Measurements from ENCODE around the gene POLR2C.

The POLR2C gene

DNA sequence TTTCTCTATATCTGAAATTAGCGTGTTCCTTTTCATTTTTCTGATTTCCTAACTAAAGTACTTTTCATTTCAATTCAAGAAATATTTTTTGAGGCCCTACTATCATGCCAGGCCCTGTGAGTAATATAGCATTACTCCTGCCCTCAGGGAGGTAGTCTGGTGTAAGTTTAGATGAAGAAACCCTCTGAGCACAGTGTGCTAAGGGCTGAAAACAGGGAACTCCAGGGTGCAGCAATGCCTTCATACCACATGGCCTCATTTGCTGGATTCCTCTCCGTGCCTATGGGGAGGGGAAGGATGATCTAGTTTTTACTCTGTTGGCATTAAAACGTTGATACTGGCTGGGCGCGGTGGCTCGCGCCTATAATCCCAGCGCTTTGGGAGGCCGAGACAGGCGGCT, 10.5 kb upstream of the POLR2C start:
- TF ChIP-seq ZBTB7A (IDR thresholded peaks at IDR 0.05; ENCODE audit: low read depth) (no peak), USF1 (IDR thresholded peaks at IDR 0.05) (no peak), REST (IDR thresholded peaks at IDR 0.05; ENCODE audit: low read depth) (no peak), EP300 (IDR thresholded peaks at IDR 0.05; ENCODE audit: borderline replicate concordance) (no peak), EGR1 (IDR thresholded peaks at IDR 0.05) (no peak), TAF1 (IDR thresholded peaks at IDR 0.05; ENCODE audit: low read depth) (no peak), CREB1 (IDR thresholded peaks at IDR 0.05; ENCODE audit: low read depth) (no peak), TEAD4 (IDR thresholded peaks at IDR 0.05) (no peak), YY1 (IDR thresholded peaks at IDR 0.05; ENCODE audit: low read depth) (no peak), FOXM1 (IDR thresholded peaks at IDR 0.05; ENCODE audit: borderline replicate concordance, low read depth) (no peak), TCF12 (IDR thresholded peaks at IDR 0.05; ENCODE audit: low read depth) (no peak), NFIC (IDR thresholded peaks at IDR 0.05) (no peak), CEBPB (IDR thresholded peaks at IDR 0.05) (no peak), RAD21 (IDR thresholded peaks at IDR 0.05; ENCODE audit: low read depth) (no peak)
- TF ChIP-seq, protein P1, sequence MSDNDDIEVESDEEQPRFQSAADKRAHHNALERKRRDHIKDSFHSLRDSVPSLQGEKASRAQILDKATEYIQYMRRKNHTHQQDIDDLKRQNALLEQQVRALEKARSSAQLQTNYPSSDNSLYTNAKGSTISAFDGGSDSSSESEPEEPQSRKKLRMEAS (IDR thresholded peaks at IDR 0.05) = no peak

DNA sequence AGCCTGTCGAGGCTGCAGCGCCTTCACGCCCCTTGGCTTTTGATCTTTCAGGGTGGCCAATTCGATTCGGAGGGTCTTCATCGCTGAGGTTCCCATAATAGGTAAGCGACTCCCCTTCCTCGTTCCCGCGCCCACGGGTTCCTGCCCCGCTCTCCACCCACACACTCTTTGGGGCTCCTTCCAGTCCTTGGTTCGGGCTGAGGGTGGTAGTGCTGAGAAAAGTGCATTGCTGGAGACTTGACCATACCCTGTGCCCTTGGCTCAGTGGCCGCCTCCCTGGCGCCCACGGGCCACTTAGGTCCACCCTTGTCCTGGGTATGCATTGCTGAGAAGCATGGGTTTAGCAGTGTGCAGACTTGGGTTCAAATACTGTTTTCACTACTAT, 491 bp downstream of the POLR2C start:
- TF ChIP-seq USF1 (IDR thresholded peaks at IDR 0.05) (no peak), TCF12 (IDR thresholded peaks at IDR 0.05; ENCODE audit: low read depth) (0 out of 2 replicates have a peak, but pooled peaks have one; percentile 3)

- TF ChIP-seq TCF12 (IDR thresholded peaks at IDR 0.05; ENCODE audit: low read depth) (no peak), CREB1 (IDR thresholded peaks at IDR 0.05; ENCODE audit: low read depth) (no peak), FOXM1 (IDR thresholded peaks at IDR 0.05; ENCODE audit: borderline replicate concordance, low read depth) (no peak)
Measured at GRCh38 chr16:57464523-57464922, 2.0 kb downstream of the POLR2C start.

DNA sequence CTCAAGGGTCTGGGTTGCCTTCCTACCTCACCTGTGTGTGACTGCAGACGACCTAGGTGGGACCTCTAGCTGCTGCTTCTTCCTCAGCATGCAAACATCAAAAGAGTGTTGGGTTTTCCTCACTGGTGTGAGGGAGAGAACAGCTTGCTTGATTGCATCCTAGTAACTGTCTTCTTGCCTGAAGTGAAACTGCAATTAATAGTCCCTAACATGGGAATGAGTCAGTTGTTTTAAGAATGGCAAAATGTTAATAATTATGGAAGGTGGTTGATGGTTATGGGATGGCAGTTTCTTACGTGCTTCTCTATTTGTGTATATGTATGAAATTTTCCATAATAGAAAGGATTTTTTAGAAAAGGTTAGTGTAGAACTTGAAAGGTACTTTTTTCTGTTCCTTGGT, 5.9 kb downstream of the POLR2C start:
- TF ChIP-seq YY1 (IDR thresholded peaks at IDR 0.05; ENCODE audit: low read depth) (no peak), NFIC (IDR thresholded peaks at IDR 0.05) (no peak)

DNA sequence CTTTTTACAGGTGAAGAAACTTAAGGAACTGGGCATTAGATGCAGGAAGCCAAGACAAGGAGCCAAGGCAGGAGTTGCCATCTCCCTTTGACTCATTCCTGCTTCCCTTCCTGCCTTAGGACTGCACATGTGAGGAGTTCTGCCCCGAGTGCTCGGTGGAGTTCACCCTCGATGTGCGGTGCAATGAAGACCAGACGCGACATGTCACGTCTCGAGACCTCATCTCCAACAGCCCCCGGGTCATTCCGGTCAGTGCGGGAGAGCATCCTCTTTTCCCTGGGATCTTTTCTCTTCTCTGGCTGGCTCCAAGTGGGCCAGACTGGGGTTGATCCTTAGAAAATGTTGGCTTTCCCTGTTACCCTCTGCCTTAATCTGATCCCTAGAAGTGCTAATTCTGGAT, 6.6 kb downstream of the POLR2C start:
- TF ChIP-seq TCF12 (IDR thresholded peaks at IDR 0.05; ENCODE audit: low read depth) = no peak
- no peak for TF ChIP-seq NFIC (IDR thresholded peaks at IDR 0.05)
- TF ChIP-seq, protein P1 (IDR thresholded peaks at IDR 0.05) = no peak
- TF ChIP-seq REST (IDR thresholded peaks at IDR 0.05; ENCODE audit: low read depth) = no peak
- no peak for TF ChIP-seq ZBTB7A (IDR thresholded peaks at IDR 0.05; ENCODE audit: low read depth)
- no peak for TF ChIP-seq RAD21 (IDR thresholded peaks at IDR 0.05; ENCODE audit: low read depth)

GRCh38 chr16:57469917-57470470, 7.5 kb downstream of the POLR2C start:
- TF ChIP-seq TEAD4 (IDR thresholded peaks at IDR 0.05) = no peak

- TF ChIP-seq NFIC (IDR thresholded peaks at IDR 0.05) (peak; percentile 41; the same call in 1 of the 2 replicates), EP300 (IDR thresholded peaks at IDR 0.05; ENCODE audit: borderline replicate concordance) (no peak), TCF12 (IDR thresholded peaks at IDR 0.05; ENCODE audit: low read depth) (no peak), YY1 (IDR thresholded peaks at IDR 0.05; ENCODE audit: low read depth) (no peak), ZBTB7A (IDR thresholded peaks at IDR 0.05; ENCODE audit: low read depth) (no peak), EGR1 (IDR thresholded peaks at IDR 0.05) (no peak)
Measured at GRCh38 chr16:57470711-57471110, 8.2 kb downstream of the POLR2C start.

Measured in Ishikawa (cell line).